CD8-positive, alpha-beta memory T cell (primary cell): ENCODE data around the gene GLRX. TPM values are rescaled to one million over a fixed set of nuclear protein-coding genes. Genes with fewer than 3 reads are reported as not detected.

Experiments used
- CTCF ChIA-PET: fragments of 350-600 bp; sonication (Branson Sonifier 250); formaldehyde crosslinking; loops from one replicate; lab custom pipeline; 2021; ENCODE audit warnings: antibody characterized with exemption; lab: Charles Lee
- POLR2A ChIA-PET: fragments of 350-600 bp; sonication (Branson Sonifier 250); formaldehyde crosslinking; loops from one replicate; lab custom pipeline; 2021; ENCODE audit warnings: antibody characterized with exemption; lab: Charles Lee
- DNase-seq, 5 donors: peaks; one replicate each; pipeline versions ENCODE4 v3.0.0 to v3.0.0-alpha.2; 2020 to 2022; ENCODE audit warnings: mixed read lengths in 1 of 5
- H3K27ac ChIP-seq: one replicate; pipeline ENCODE4 v1.7.0; 2013; ENCODE audit warnings: low read depth, mild to moderate bottlenecking, low read length, moderate library complexity
- H3K27me3 ChIP-seq: 2 replicates; pipeline ENCODE4 v1.7.0; 2013; ENCODE audit warnings: low read length, mild to moderate bottlenecking; ENCODE audit not compliant: insufficient read depth, poor library complexity, severe bottlenecking
- H3K36me3 ChIP-seq: 2 replicates; pipeline ENCODE4 v1.7.0; 2013; ENCODE audit warnings: mild to moderate bottlenecking, low read length, moderate library complexity; ENCODE audit not compliant: insufficient read depth
- H3K4me1 ChIP-seq: 2 replicates; pipeline ENCODE4 v1.7.0; 2013; ENCODE audit warnings: mild to moderate bottlenecking, low read length, moderate library complexity; ENCODE audit not compliant: insufficient read depth
- H3K4me3 ChIP-seq: 2 replicates; pipeline ENCODE4 v1.7.0; 2013; ENCODE audit warnings: mild to moderate bottlenecking, low read length
- H3K9me3 ChIP-seq: 2 replicates; pipeline ENCODE4 v1.7.0; 2013; ENCODE audit warnings: mild to moderate bottlenecking, low read length
- H3K27ac Mint-ChIP-seq, 8 donors: one replicate each; pipeline ENCODE4 v1.8.0; 2020 to 2021; ENCODE audit warnings: mixed read lengths in 8 of 8, mild to moderate bottlenecking in 6 of 8, inconsistent platforms in 3 of 8, moderate library complexity in 3 of 8
- H3K27me3 Mint-ChIP-seq, 2 donors: one replicate each; pipeline ENCODE4 v1.8.0; 2020 to 2021; ENCODE audit warnings: mixed read lengths in 2 of 2, mild to moderate bottlenecking in 1 of 2, moderate library complexity in 1 of 2
- H3K36me3 Mint-ChIP-seq, 3 donors: one replicate each; pipeline ENCODE4 v1.8.0; 2020 to 2021; ENCODE audit warnings: mixed read lengths in 3 of 3, inconsistent platforms in 1 of 3, mild to moderate bottlenecking in 1 of 3
- H3K4me1 Mint-ChIP-seq, 3 donors: one replicate each; pipeline ENCODE4 v1.8.0; 2020 to 2021; ENCODE audit warnings: mixed read lengths in 3 of 3, inconsistent platforms in 1 of 3, mild to moderate bottlenecking in 1 of 3
- H3K4me3 Mint-ChIP-seq, 7 donors: one replicate each; pipeline ENCODE4 v1.8.0; 2020 to 2021; ENCODE audit warnings: mixed read lengths in 7 of 7, mild to moderate bottlenecking in 6 of 7, moderate library complexity in 4 of 7, inconsistent platforms in 2 of 7
- H3K9me3 Mint-ChIP-seq, 5 donors: one replicate each; pipeline ENCODE4 v1.8.0; 2020 to 2022; ENCODE audit warnings: mixed read lengths in 5 of 5, mild to moderate bottlenecking in 3 of 5, moderate library complexity in 2 of 5, inconsistent platforms in 1 of 5
- polyA plus RNA-seq: library from polyadenylated mRNA; unstranded; fragments of 300-500 nt; fragmentation: Illumina TruSeq; gene quantifications from one replicate; pipeline ENCODE4 v1.2.3, GENCODE V29; 2021
- total RNA-seq, 2 experiments: library from RNA; stranded (reverse); gene quantifications; one replicate each; pipeline ENCODE4 v1.2.3, GENCODE V29; 2021

The GLRX gene
- total and polyA plus RNA-seq, 3 experiments from 2014 or later = 22.2 to 240 (median 25.0) TPM

DNA sequence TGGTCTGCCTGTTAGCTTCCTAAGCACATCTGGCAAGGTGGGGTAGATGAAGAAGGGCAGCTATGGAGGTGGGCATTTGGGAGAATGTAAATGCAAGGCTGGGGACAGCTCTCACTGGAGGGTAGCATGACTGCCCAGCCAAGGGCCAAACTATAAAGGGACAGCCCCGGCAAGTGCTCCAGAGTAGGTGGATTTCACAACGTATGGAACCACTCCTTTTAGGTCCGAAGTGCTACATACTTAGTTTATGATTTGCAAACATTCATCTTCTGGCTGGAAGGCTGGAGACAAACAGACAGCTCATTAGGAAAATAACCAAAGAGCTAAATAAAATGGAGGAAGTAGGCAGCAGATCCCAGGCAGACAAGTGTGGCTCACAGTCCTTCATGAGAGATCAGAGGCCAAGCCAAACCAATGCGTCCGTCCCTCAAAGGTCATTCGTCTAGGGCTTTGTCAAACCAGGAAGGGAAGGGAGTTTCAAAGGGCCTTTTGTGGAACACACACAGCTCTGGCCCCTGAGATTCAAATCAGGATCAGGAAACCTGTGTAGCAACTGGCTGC is 42.5 kb upstream of the GLRX start:
- POLR2A ChIA-PET = no interaction called here
- Mint-ChIP-seq H3K9me3 (no peaks in the 10 kb centered on the region), H3K4me3 (no peak overlapping the region), H3K27ac (no peak overlapping the region), H3K36me3 (peaks cover 0 to 1% (median 0%) of the 10 kb centered on the region in 3 donors), H3K4me1 (peaks cover 16 to 43% (median 39%) of the 10 kb centered on the region in 3 donors), H3K27me3 (peaks cover 4 to 16% of the 10 kb centered on the region in 2 donors)
- H3K4me3 ChIP-seq = no peak overlapping the region
- H3K4me1 ChIP-seq = peaks cover 18% of the 10 kb centered on the region
- H3K27me3 ChIP-seq = no peaks in the 10 kb centered on the region
- no peak for DNase-seq
- no peak overlapping the region for H3K27ac ChIP-seq
- CTCF ChIA-PET = interaction anchor here (1.0 to 1.8 kb wide), 4 partner anchors 9 to 468 kb away, joined by 3 to 4 read pairs (median 4); no protein-coding TSS in a partner anchor
- no peaks in the 10 kb centered on the region for H3K36me3 ChIP-seq
- no peaks in the 10 kb centered on the region for H3K9me3 ChIP-seq

- H3K27ac ChIP-seq = no peak overlapping the region
- H3K36me3 Mint-ChIP-seq = peaks cover 0 to 1% (median 0%) of the 10 kb centered on the region in 3 donors
- H3K9me3 Mint-ChIP-seq = no peaks in the 10 kb centered on the region
- ChIA-PET CTCF (interaction anchor here (0.9 to 1.8 kb wide), 5 partner anchors 10 to 471 kb away, joined by 3 to 4 read pairs (median 3); no protein-coding TSS in a partner anchor), POLR2A (no interaction called here)
- no peak overlapping the region for H3K4me3 ChIP-seq
- no peak for DNase-seq
- H3K4me3 Mint-ChIP-seq = no peak overlapping the region
- no peaks in the 10 kb centered on the region for H3K36me3 ChIP-seq
- H3K9me3 ChIP-seq = no peaks in the 10 kb centered on the region
- no peak overlapping the region for H3K27ac Mint-ChIP-seq
- H3K4me1 Mint-ChIP-seq = peaks cover 12 to 37% (median 34%) of the 10 kb centered on the region in 3 donors
- peaks cover 5 to 16% of the 10 kb centered on the region in 2 donors for H3K27me3 Mint-ChIP-seq
- peaks cover 13% of the 10 kb centered on the region for H3K4me1 ChIP-seq
- H3K27me3 ChIP-seq = no peaks in the 10 kb centered on the region
Measured at GRCh38 chr5:95864456-95864855, 41.9 kb upstream of the GLRX start.

DNA sequence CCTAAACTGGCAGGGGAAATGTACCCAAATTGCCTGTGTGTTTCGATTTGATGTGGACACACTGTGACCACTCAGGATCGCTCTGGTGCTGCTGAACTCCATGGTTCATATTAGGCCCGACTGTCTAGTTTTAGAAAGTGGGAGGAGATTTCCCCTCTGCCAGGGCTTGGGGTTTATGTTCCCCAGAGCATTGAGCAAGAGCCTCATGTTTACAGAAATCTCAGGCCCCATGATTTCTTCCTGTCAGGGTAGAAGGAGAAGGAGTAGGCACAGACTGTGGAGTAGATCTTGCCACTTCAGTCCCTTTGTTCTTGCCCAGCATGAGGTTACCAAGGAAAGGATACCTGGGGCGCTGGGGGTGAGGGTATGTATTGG is 40.8 kb upstream of the GLRX start:
- Mint-ChIP-seq H3K9me3 (no peaks in the 10 kb centered on the region), H3K27me3 (peaks cover 7 to 16% of the 10 kb centered on the region in 2 donors), H3K4me3 (no peak overlapping the region), H3K27ac (no peak overlapping the region), H3K36me3 (peaks cover 0 to 1% (median 0%) of the 10 kb centered on the region in 3 donors), H3K4me1 (peaks cover 9 to 34% (median 29%) of the 10 kb centered on the region in 3 donors)
- no peaks in the 10 kb centered on the region for H3K9me3 ChIP-seq
- POLR2A ChIA-PET = no interaction called here
- H3K4me3 ChIP-seq = no peak overlapping the region
- no peak overlapping the region for H3K27ac ChIP-seq
- H3K27me3 ChIP-seq = no peaks in the 10 kb centered on the region
- CTCF ChIA-PET = interaction anchor here (0.9 to 8.1 kb wide), 3 partner anchors 14 to 473 kb away, joined by 3 to 76 read pairs (median 4); no protein-coding TSS in a partner anchor
- DNase-seq = no peak
- peaks cover 2% of the 10 kb centered on the region for H3K4me1 ChIP-seq
- no peaks in the 10 kb centered on the region for H3K36me3 ChIP-seq

- Mint-ChIP-seq H3K4me1 (peaks cover 10 to 30% (median 25%) of the 10 kb centered on the region in 3 donors), H3K4me3 (no peak overlapping the region), H3K9me3 (no peaks in the 10 kb centered on the region), H3K27ac (peak overlapping the region in 1 of 8 donors; percentile 59), H3K36me3 (no peaks in the 10 kb centered on the region), H3K27me3 (peaks cover 7 to 16% of the 10 kb centered on the region in 2 donors)
- Histone ChIP-seq H3K27me3 (no peaks in the 10 kb centered on the region), H3K4me1 (no peaks in the 10 kb centered on the region), H3K36me3 (no peaks in the 10 kb centered on the region), H3K4me3 (no peak overlapping the region), H3K27ac (no peak overlapping the region), H3K9me3 (no peaks in the 10 kb centered on the region)
- no peak for DNase-seq
- ChIA-PET CTCF (interaction anchor here (1.3 to 8.1 kb wide), 3 partner anchors 15 to 474 kb away, joined by 3 to 76 read pairs (median 3); no protein-coding TSS in a partner anchor), POLR2A (no interaction called here)
Measured at GRCh38 chr5:95862671-95863382, 40.3 kb upstream of the GLRX start.

DNA sequence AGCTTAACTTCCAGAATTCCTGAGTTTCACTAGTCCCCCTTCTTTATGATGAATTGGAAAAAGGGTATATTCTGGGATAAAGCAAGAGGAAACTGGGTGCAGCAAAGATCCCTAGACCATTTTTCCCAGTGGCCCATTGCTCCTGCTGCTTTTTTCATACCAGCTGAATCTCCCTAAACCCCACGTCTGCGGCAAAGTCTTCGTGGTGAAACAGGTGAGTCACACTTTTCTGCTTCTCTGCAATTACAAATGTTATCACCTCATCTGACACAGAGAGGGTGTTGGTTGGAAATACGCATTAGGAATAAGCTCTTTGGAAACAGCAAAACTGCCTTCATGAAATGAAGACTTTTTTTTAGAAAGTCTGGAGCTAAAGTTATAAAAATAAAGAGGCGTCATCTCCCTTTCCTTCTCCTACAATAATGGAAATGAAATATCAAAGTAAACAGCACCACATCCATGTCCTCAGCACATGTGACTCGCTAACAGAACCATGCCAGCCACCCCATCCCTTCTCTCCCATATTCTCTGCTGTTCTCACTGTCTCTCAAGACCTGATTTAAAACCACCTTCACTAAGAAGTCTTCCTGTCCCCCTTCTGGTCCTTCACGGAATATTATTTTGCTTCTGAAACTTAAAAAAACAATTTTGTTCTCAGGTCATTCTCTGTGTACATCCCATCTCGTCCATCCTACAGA is 39.5 kb upstream of the GLRX start:
- no peak for DNase-seq
- no peaks in the 10 kb centered on the region for H3K9me3 Mint-ChIP-seq
- Histone ChIP-seq H3K9me3 (no peaks in the 10 kb centered on the region), H3K4me1 (no peaks in the 10 kb centered on the region), H3K27me3 (no peaks in the 10 kb centered on the region), H3K27ac (no peak overlapping the region), H3K4me3 (no peak overlapping the region), H3K36me3 (no peaks in the 10 kb centered on the region)
- POLR2A ChIA-PET = no interaction called here
- H3K27ac Mint-ChIP-seq = peak overlapping the region in 1 of 8 donors; percentile 4
- no peaks in the 10 kb centered on the region for H3K36me3 Mint-ChIP-seq
- peaks cover 10 to 30% (median 25%) of the 10 kb centered on the region in 3 donors for H3K4me1 Mint-ChIP-seq
- CTCF ChIA-PET = interaction anchor here (1.3 to 8.1 kb wide), 4 partner anchors 12 to 475 kb away, joined by 3 to 76 read pairs (median 3); no protein-coding TSS in a partner anchor
- peaks cover 7 to 16% of the 10 kb centered on the region in 2 donors for H3K27me3 Mint-ChIP-seq
- H3K4me3 Mint-ChIP-seq = no peak overlapping the region

GRCh38 chr5:95861221-95861863 is 38.8 kb upstream of the GLRX start:
- peak overlapping the region in 1 of 8 donors; percentile 71 for H3K27ac Mint-ChIP-seq
- no peak overlapping the region for H3K4me3 Mint-ChIP-seq
- H3K4me1 ChIP-seq = no peaks in the 10 kb centered on the region
- H3K4me1 Mint-ChIP-seq = peaks cover 10 to 30% (median 25%) of the 10 kb centered on the region in 3 donors
- H3K4me3 ChIP-seq = no peak overlapping the region
- H3K36me3 ChIP-seq = no peaks in the 10 kb centered on the region
- no peaks in the 10 kb centered on the region for H3K9me3 Mint-ChIP-seq
- POLR2A ChIA-PET = no interaction called here
- CTCF ChIA-PET = interaction anchor here (0.9 to 8.1 kb wide), 5 partner anchors 11 to 483 kb away, joined by 3 to 76 read pairs (median 3); no protein-coding TSS in a partner anchor
- no peaks in the 10 kb centered on the region for H3K9me3 ChIP-seq
- no peak overlapping the region for H3K27ac ChIP-seq
- no peaks in the 10 kb centered on the region for H3K36me3 Mint-ChIP-seq
- peaks cover 7 to 16% of the 10 kb centered on the region in 2 donors for H3K27me3 Mint-ChIP-seq
- H3K27me3 ChIP-seq = no peaks in the 10 kb centered on the region
- DNase-seq = no peak

- Mint-ChIP-seq H3K36me3 (no peaks in the 10 kb centered on the region), H3K4me3 (no peak overlapping the region)
- no peaks in the 10 kb centered on the region for H3K4me1 ChIP-seq
Measured at GRCh38 chr5:95859661-95860060, 37.1 kb upstream of the GLRX start.

More at GRCh38 chr5:95859661-95860060, 37.1 kb upstream of the GLRX start:
- Histone ChIP-seq H3K27ac (no peak overlapping the region), H3K9me3 (no peaks in the 10 kb centered on the region), H3K4me3 (no peak overlapping the region), H3K27me3 (no peaks in the 10 kb centered on the region), H3K36me3 (no peaks in the 10 kb centered on the region)
- Mint-ChIP-seq H3K9me3 (no peaks in the 10 kb centered on the region), H3K4me1 (peaks cover 10 to 30% (median 25%) of the 10 kb centered on the region in 3 donors), H3K27me3 (peaks cover 7 to 16% of the 10 kb centered on the region in 2 donors), H3K27ac (no peak overlapping the region)
- ChIA-PET POLR2A (no interaction called here), CTCF (interaction anchor here (0.9 to 8.1 kb wide), 12 partner anchors 10 to 748 kb away, joined by 3 to 76 read pairs (median 4); no protein-coding TSS in a partner anchor)
- no peak for DNase-seq
